ENCODE results near the gene YWHAE.
"Not testable (repeated sequence)": the region's sequence is repeated elsewhere in the genome, so short reads cannot be mapped to it uniquely, and the experiment has no call there.

YWHAE gene

GRCh38 chr17:1413281-1413791 lies 13.3 kb upstream of the YWHAE start:
- no peak for DNase-seq (ENCODE audit: low read depth in 2 of 3, low spot score in 2 of 3)

GRCh38 chr17:1412185-1413110 lies 12.4 kb upstream of the YWHAE start:
- no peak for DNase-seq (ENCODE audit: low read depth in 2 of 3, low spot score in 2 of 3)

- no peak for DNase-seq (ENCODE audit: low read depth in 2 of 3, low spot score in 2 of 3)
These were observed 2.2 kb upstream of the YWHAE start for GRCh38 chr17:1402262-1402586.

- DNase-seq (ENCODE audit: low read depth in 2 of 3, low spot score in 2 of 3): peak in 2 of 3 experiments; percentile 3 to 35
These were observed 917 bp downstream of the YWHAE start for GRCh38 chr17:1398931-1399678.

GRCh38 chr17:1398028-1398427 lies 2.0 kb downstream of the YWHAE start:
- DNase-seq (ENCODE audit: low read depth in 2 of 3, low spot score in 2 of 3): no peak

GRCh38 chr17:1395876-1396665 lies 4.0 kb downstream of the YWHAE start:
- DNase-seq (ENCODE audit: low read depth in 2 of 3, low spot score in 2 of 3): not testable (repeated sequence)

GRCh38 chr17:1391577-1391976 lies 8.4 kb downstream of the YWHAE start:
- no peak for DNase-seq (ENCODE audit: low read depth in 2 of 3, low spot score in 2 of 3)

- no peak for DNase-seq (ENCODE audit: low read depth in 2 of 3, low spot score in 2 of 3)
These were observed 9.3 kb downstream of the YWHAE start for GRCh38 chr17:1390432-1391367.

- DNase-seq (ENCODE audit: low read depth in 2 of 3, low spot score in 2 of 3): not testable (repeated sequence)
These were observed 12.4 kb downstream of the YWHAE start for GRCh38 chr17:1387490-1388227.

GRCh38 chr17:1386675-1387190 lies 13.3 kb downstream of the YWHAE start:
- not testable (repeated sequence) for DNase-seq (ENCODE audit: low read depth in 2 of 3, low spot score in 2 of 3)

GRCh38 chr17:1386265-1386664 lies 13.8 kb downstream of the YWHAE start:
- DNase-seq (ENCODE audit: low read depth in 2 of 3, low spot score in 2 of 3): no peak

- no peak for DNase-seq (ENCODE audit: low read depth in 2 of 3, low spot score in 2 of 3)
These were observed 14.2 kb downstream of the YWHAE start for GRCh38 chr17:1385861-1386260.

GRCh38 chr17:1384905-1385435 lies 15.1 kb downstream of the YWHAE start:
- no peak for DNase-seq (ENCODE audit: low read depth in 2 of 3, low spot score in 2 of 3)

- DNase-seq (ENCODE audit: low read depth in 2 of 3, low spot score in 2 of 3): no peak
These were observed 20.1 kb downstream of the YWHAE start for GRCh38 chr17:1379930-1380313.

- no peak for DNase-seq (ENCODE audit: low read depth in 2 of 3, low spot score in 2 of 3)
These were observed 20.7 kb downstream of the YWHAE start for GRCh38 chr17:1379208-1379929.

- DNase-seq (ENCODE audit: low read depth in 2 of 3, low spot score in 2 of 3): not testable (repeated sequence)
These were observed 21.6 kb downstream of the YWHAE start for GRCh38 chr17:1378476-1378860.

GRCh38 chr17:1377334-1377733 lies 22.7 kb downstream of the YWHAE start:
- no peak for DNase-seq (ENCODE audit: low read depth in 2 of 3, low spot score in 2 of 3)

GRCh38 chr17:1376061-1376460 lies 24.0 kb downstream of the YWHAE start:
- no peak for DNase-seq (ENCODE audit: low read depth in 2 of 3, low spot score in 2 of 3)

Measured in activated CD8-positive, alpha-beta memory T cell treated with anti-CD3 and anti-CD28 coated beads for 48 hours (primary cell).